Measurements from ENCODE around the gene ANAPC1.
A peak's percentile ranks its signal among the peaks of the same experiment; 100 is the strongest.

The ANAPC1 gene

GRCh38 chr2:111897924-111898702 is 14.1 kb upstream of the ANAPC1 start, which contains the start of gene MERTK:
Gene MERTK, plus strand, starts transcription at chr2:111898607. Its CDS starts 129 bp downstream, at chr2:111898736.
- Histone ChIP-seq H3K4me1 (ENCODE audit: control insufficient read depth, insufficient read depth, low read depth, low read length) (peaks cover 11% of the 10 kb centered on the region), H3K4me2 (ENCODE audit: low read length, poor library complexity, severe bottlenecking) (peak within 1 kb of the TSS; percentile 85), H3K4ac (ENCODE audit: low read depth in 1 of 2, low read length in 2 of 2) (peak within 1 kb of the TSS; percentile 57 to 87), H2BK5ac (ENCODE audit: low read depth, low read length, poor library complexity, severe bottlenecking) (peak within 1 kb of the TSS; percentile 85), H3K27ac (ENCODE audit: low read length, poor library complexity, severe bottlenecking) (peak within 1 kb of the TSS; percentile 93), H3K4me3 (ENCODE audit: insufficient read depth in 1 of 2, low read depth in 1 of 2, low read length in 2 of 2) (peak within 1 kb of the TSS; percentile 75 to 78), H2BK15ac (ENCODE audit: low read depth, poor library complexity, severe bottlenecking) (peak within 1 kb of the TSS; percentile 60), H3K9ac (ENCODE audit: low read length) (peak within 1 kb of the TSS; percentile 75), H3K23ac (ENCODE audit: low read length in 2 of 2) (peak within 1 kb of the TSS in 1 of 2 experiments; percentile 76), H3K79me1 (replicated peaks; ENCODE audit: low read length, poor library complexity, severe bottlenecking) (peaks cover 6% of the 10 kb centered on the region), H4K91ac (ENCODE audit: low read length) (peak within 1 kb of the TSS; percentile 57), H3K14ac (ENCODE audit: low read length in 2 of 2) (peak within 1 kb of the TSS in 1 of 2 experiments; percentile 97), H4K8ac (ENCODE audit: low read length) (peak within 1 kb of the TSS; percentile 81), H3K18ac (ENCODE audit: low read depth in 1 of 2, low read length in 2 of 2) (peak within 1 kb of the TSS; percentile 37 to 88), H2BK12ac (ENCODE audit: low read length in 2 of 2) (peak within 1 kb of the TSS in 1 of 2 experiments; percentile 97), H3K9me3 (ENCODE audit: control insufficient read depth, low read length) (no peaks in the 10 kb centered on the region), H3K36me3 (ENCODE audit: control insufficient read depth in 1 of 2, insufficient read depth in 2 of 2, low read depth in 1 of 2, low read length in 2 of 2) (no peaks in the 10 kb centered on the region), H2AFZ (ENCODE audit: low read depth, low read length) (peak within 1 kb of the TSS; percentile 96), H2BK120ac (ENCODE audit: low read depth, low read length) (peak within 1 kb of the TSS; percentile 64), H3K27me3 (ENCODE audit: control insufficient read depth in 1 of 2, insufficient read depth in 1 of 2, low read length in 2 of 2) (peaks cover 0 to 40% of the 10 kb centered on the region in 2 experiments), H2AK5ac (ENCODE audit: low read length, severe bottlenecking) (peak within 1 kb of the TSS; percentile 74)
- under 1% methylated on average over 52 of the region's 71 CpGs for WGBS
- DNase-seq = peak; percentile 89

DNA sequence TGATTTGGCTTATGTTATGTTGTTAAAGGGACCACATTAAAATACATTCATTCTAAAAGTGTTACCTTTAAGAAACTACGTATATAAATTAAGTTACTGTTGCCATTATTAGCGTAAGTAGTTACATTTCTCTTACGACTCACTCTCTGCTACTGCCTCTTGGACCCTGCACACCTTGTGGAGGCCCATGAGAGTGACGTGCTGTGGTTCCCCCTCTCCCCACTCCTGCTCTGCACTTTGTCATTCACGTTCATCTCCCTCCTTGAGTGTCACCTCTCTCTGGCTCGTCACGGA is 13.6 kb upstream of the ANAPC1 start:
- Histone ChIP-seq H3K4me3 (ENCODE audit: insufficient read depth in 1 of 2, low read depth in 1 of 2, low read length in 2 of 2) (peak overlapping the region; percentile 75 to 78), H3K27me3 (ENCODE audit: control insufficient read depth in 1 of 2, insufficient read depth in 1 of 2, low read length in 2 of 2) (peaks cover 0 to 36% of the 10 kb centered on the region in 2 experiments), H2BK120ac (ENCODE audit: low read depth, low read length) (no peak overlapping the region), H3K4me1 (ENCODE audit: control insufficient read depth, insufficient read depth, low read depth, low read length) (peaks cover 8% of the 10 kb centered on the region), H3K4ac (ENCODE audit: low read depth in 1 of 2, low read length in 2 of 2) (peak overlapping the region in 1 of 2 experiments; percentile 87), H3K4me2 (ENCODE audit: low read length, poor library complexity, severe bottlenecking) (peak overlapping the region; percentile 85), H3K9me3 (ENCODE audit: control insufficient read depth, low read length) (no peaks in the 10 kb centered on the region), H2BK15ac (ENCODE audit: low read depth, poor library complexity, severe bottlenecking) (no peak overlapping the region), H2AK5ac (ENCODE audit: low read length, severe bottlenecking) (no peak overlapping the region), H3K36me3 (ENCODE audit: control insufficient read depth in 1 of 2, insufficient read depth in 2 of 2, low read depth in 1 of 2, low read length in 2 of 2) (no peaks in the 10 kb centered on the region), H3K18ac (ENCODE audit: low read depth in 1 of 2, low read length in 2 of 2) (peak overlapping the region; percentile 37 to 88), H2AFZ (ENCODE audit: low read depth, low read length) (peak overlapping the region; percentile 57), H4K91ac (ENCODE audit: low read length) (peak overlapping the region; percentile 57), H2BK5ac (ENCODE audit: low read depth, low read length, poor library complexity, severe bottlenecking) (no peak overlapping the region), H3K14ac (ENCODE audit: low read length in 2 of 2) (peak overlapping the region in 1 of 2 experiments; percentile 97), H3K9ac (ENCODE audit: low read length) (peak overlapping the region; percentile 75), H2BK12ac (ENCODE audit: low read length in 2 of 2) (peak overlapping the region in 1 of 2 experiments; percentile 97), H4K8ac (ENCODE audit: low read length) (peak overlapping the region; percentile 24), H3K79me1 (replicated peaks; ENCODE audit: low read length, poor library complexity, severe bottlenecking) (peaks cover 4% of the 10 kb centered on the region), H3K23ac (ENCODE audit: low read length in 2 of 2) (peak overlapping the region in 1 of 2 experiments; percentile 76), H3K27ac (ENCODE audit: low read length, poor library complexity, severe bottlenecking) (peak overlapping the region; percentile 59)
- WGBS = 5% methylated on average over 6 of the region's 7 CpGs
- no peak for DNase-seq

GRCh38 chr2:111896576-111896975 is 12.6 kb upstream of the ANAPC1 start:
- no peaks in the 10 kb centered on the region for H3K9me3 ChIP-seq (ENCODE audit: control insufficient read depth, low read length)
- no peak overlapping the region for H2BK120ac ChIP-seq (ENCODE audit: low read depth, low read length)
- over 99% methylated on average over 5 of the region's 6 CpGs for WGBS
- peaks cover 8% of the 10 kb centered on the region for H3K4me1 ChIP-seq (ENCODE audit: control insufficient read depth, insufficient read depth, low read depth, low read length)
- no peak overlapping the region for H3K18ac ChIP-seq (ENCODE audit: low read depth in 1 of 2, low read length in 2 of 2)
- no peak overlapping the region for H3K9ac ChIP-seq (ENCODE audit: low read length)
- no peak overlapping the region for H3K27ac ChIP-seq (ENCODE audit: low read length, poor library complexity, severe bottlenecking)
- H3K14ac ChIP-seq (ENCODE audit: low read length in 2 of 2) = no peak overlapping the region
- no peak overlapping the region for H2AK5ac ChIP-seq (ENCODE audit: low read length, severe bottlenecking)
- H4K91ac ChIP-seq (ENCODE audit: low read length) = no peak overlapping the region
- no peak overlapping the region for H2BK5ac ChIP-seq (ENCODE audit: low read depth, low read length, poor library complexity, severe bottlenecking)
- H4K8ac ChIP-seq (ENCODE audit: low read length) = no peak overlapping the region
- no peak overlapping the region for H3K4me2 ChIP-seq (ENCODE audit: low read length, poor library complexity, severe bottlenecking)
- H3K4me3 ChIP-seq (ENCODE audit: insufficient read depth in 1 of 2, low read depth in 1 of 2, low read length in 2 of 2) = no peak overlapping the region
- H2BK15ac ChIP-seq (ENCODE audit: low read depth, poor library complexity, severe bottlenecking) = no peak overlapping the region
- DNase-seq = no peak
- H3K4ac ChIP-seq (ENCODE audit: low read depth in 1 of 2, low read length in 2 of 2) = peak overlapping the region in 1 of 2 experiments; percentile 57
- peak overlapping the region in 1 of 2 experiments; percentile 46 for H2BK12ac ChIP-seq (ENCODE audit: low read length in 2 of 2)
- peaks cover 0 to 31% of the 10 kb centered on the region in 2 experiments for H3K27me3 ChIP-seq (ENCODE audit: control insufficient read depth in 1 of 2, insufficient read depth in 1 of 2, low read length in 2 of 2)
- peaks cover 2% of the 10 kb centered on the region for H3K79me1 ChIP-seq (replicated peaks; ENCODE audit: low read length, poor library complexity, severe bottlenecking)
- H2AFZ ChIP-seq (ENCODE audit: low read depth, low read length) = no peak overlapping the region
- peak overlapping the region in 1 of 2 experiments; percentile 63 for H3K23ac ChIP-seq (ENCODE audit: low read length in 2 of 2)
- H3K36me3 ChIP-seq (ENCODE audit: control insufficient read depth in 1 of 2, insufficient read depth in 2 of 2, low read depth in 1 of 2, low read length in 2 of 2) = no peaks in the 10 kb centered on the region

- no peak overlapping the region for H2BK15ac ChIP-seq (ENCODE audit: low read depth, poor library complexity, severe bottlenecking)
- H3K18ac ChIP-seq (ENCODE audit: low read depth in 1 of 2, low read length in 2 of 2) = no peak overlapping the region
- H3K79me1 ChIP-seq (replicated peaks; ENCODE audit: low read length, poor library complexity, severe bottlenecking) = peaks cover 2% of the 10 kb centered on the region
- DNase-seq = no peak
- no peaks in the 10 kb centered on the region for H3K36me3 ChIP-seq (ENCODE audit: control insufficient read depth in 1 of 2, insufficient read depth in 2 of 2, low read depth in 1 of 2, low read length in 2 of 2)
- H2AFZ ChIP-seq (ENCODE audit: low read depth, low read length) = no peak overlapping the region
- H3K4me1 ChIP-seq (ENCODE audit: control insufficient read depth, insufficient read depth, low read depth, low read length) = peaks cover 8% of the 10 kb centered on the region
- H3K9me3 ChIP-seq (ENCODE audit: control insufficient read depth, low read length) = no peaks in the 10 kb centered on the region
- H3K4me3 ChIP-seq (ENCODE audit: insufficient read depth in 1 of 2, low read depth in 1 of 2, low read length in 2 of 2) = no peak overlapping the region
- no peak overlapping the region for H3K27ac ChIP-seq (ENCODE audit: low read length, poor library complexity, severe bottlenecking)
- H3K27me3 ChIP-seq (ENCODE audit: control insufficient read depth in 1 of 2, insufficient read depth in 1 of 2, low read length in 2 of 2) = peaks cover 0 to 31% of the 10 kb centered on the region in 2 experiments
- H3K4ac ChIP-seq (ENCODE audit: low read depth in 1 of 2, low read length in 2 of 2) = no peak overlapping the region
- no peak overlapping the region for H2AK5ac ChIP-seq (ENCODE audit: low read length, severe bottlenecking)
- H4K91ac ChIP-seq (ENCODE audit: low read length) = no peak overlapping the region
- 79% methylated on average over 3 of the region's 3 CpGs for WGBS
- H2BK12ac ChIP-seq (ENCODE audit: low read length in 2 of 2) = no peak overlapping the region
- no peak overlapping the region for H3K4me2 ChIP-seq (ENCODE audit: low read length, poor library complexity, severe bottlenecking)
- H4K8ac ChIP-seq (ENCODE audit: low read length) = no peak overlapping the region
- H3K14ac ChIP-seq (ENCODE audit: low read length in 2 of 2) = no peak overlapping the region
- H2BK5ac ChIP-seq (ENCODE audit: low read depth, low read length, poor library complexity, severe bottlenecking) = no peak overlapping the region
- no peak overlapping the region for H3K23ac ChIP-seq (ENCODE audit: low read length in 2 of 2)
- H2BK120ac ChIP-seq (ENCODE audit: low read depth, low read length) = no peak overlapping the region
- no peak overlapping the region for H3K9ac ChIP-seq (ENCODE audit: low read length)
Observed at GRCh38 chr2:111896024-111896423, 12.0 kb upstream of the ANAPC1 start.

Measured in mesenchymal stem cell (in vitro differentiated cells and primary cell).